B cell (primary cell): Measurements from ENCODE around the gene ROR2.

ENCODE experiments used
- CTCF ChIP-seq: fragments of 200-600 bp; IDR thresholded peaks from one replicate; pipeline ENCODE4 v1.8.0; 2022; ENCODE audit warnings: antibody characterized with exemption, mild to moderate bottlenecking
- EZH2 ChIP-seq: IDR thresholded peaks from 2 replicates; pipeline ENCODE4 v1.6.1; 2012; ENCODE audit warnings: borderline replicate concordance, low read depth, mild to moderate bottlenecking, moderate library complexity, low read length; ENCODE audit not compliant: insufficient read depth, poor library complexity, severe bottlenecking

DNA sequence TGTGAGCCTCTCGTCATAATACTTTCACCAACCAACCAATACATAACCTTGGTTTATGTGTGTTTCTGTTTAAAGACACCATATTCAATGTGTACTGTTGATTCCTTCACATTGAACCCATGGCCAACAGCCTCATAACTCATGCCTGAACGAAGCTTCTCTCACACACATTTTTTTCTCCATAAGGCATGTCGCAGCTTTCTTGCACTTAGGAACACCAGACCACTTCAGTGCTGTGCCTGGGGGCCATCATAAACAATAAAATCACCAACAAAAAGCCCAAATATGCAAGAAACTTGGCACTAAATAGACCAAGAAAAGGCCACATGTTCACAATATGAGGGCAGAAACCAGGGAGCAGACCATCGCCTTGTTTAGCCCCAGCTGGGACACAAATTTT lies 192.2 kb downstream of the ROR2 start:
- TF ChIP-seq CTCF (no peak), EZH2 (no peak)
